ENCODE measurements around the gene ERCC6L2. TPM values are rescaled to one million over a fixed set of nuclear protein-coding genes. Genes with fewer than 3 reads are reported as not detected.
A peak's percentile ranks its signal among the peaks of the same experiment; 100 is the strongest.

The ERCC6L2 gene
- total and polyA plus RNA-seq, 9 of the 15 experiments (the other 6 are each of a cell fraction or from before 2014, with no cell fraction given): 7.8 to 42.8 (median 23.6) TPM

DNA sequence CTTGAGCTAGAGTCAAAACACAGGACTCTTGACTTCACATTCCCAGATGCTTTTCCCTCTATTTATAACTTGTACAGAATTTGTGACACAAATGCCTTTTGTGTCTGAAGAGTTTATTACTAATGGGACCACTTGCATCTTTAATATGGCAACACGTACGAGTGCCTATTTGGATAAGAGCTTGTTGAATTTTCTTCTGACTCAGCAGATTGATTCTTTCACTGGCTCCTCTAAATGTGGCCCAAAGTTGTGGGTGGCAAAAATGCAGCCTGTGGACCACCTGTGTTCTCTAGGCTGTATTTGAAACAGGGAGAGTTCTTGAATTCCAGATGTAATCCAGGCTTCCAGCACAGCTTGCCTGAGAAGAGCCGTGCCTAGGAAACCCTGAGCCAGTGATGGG, 34.1 kb upstream of the ERCC6L2 start (continued):
- TF ChIP-seq, protein P1, sequence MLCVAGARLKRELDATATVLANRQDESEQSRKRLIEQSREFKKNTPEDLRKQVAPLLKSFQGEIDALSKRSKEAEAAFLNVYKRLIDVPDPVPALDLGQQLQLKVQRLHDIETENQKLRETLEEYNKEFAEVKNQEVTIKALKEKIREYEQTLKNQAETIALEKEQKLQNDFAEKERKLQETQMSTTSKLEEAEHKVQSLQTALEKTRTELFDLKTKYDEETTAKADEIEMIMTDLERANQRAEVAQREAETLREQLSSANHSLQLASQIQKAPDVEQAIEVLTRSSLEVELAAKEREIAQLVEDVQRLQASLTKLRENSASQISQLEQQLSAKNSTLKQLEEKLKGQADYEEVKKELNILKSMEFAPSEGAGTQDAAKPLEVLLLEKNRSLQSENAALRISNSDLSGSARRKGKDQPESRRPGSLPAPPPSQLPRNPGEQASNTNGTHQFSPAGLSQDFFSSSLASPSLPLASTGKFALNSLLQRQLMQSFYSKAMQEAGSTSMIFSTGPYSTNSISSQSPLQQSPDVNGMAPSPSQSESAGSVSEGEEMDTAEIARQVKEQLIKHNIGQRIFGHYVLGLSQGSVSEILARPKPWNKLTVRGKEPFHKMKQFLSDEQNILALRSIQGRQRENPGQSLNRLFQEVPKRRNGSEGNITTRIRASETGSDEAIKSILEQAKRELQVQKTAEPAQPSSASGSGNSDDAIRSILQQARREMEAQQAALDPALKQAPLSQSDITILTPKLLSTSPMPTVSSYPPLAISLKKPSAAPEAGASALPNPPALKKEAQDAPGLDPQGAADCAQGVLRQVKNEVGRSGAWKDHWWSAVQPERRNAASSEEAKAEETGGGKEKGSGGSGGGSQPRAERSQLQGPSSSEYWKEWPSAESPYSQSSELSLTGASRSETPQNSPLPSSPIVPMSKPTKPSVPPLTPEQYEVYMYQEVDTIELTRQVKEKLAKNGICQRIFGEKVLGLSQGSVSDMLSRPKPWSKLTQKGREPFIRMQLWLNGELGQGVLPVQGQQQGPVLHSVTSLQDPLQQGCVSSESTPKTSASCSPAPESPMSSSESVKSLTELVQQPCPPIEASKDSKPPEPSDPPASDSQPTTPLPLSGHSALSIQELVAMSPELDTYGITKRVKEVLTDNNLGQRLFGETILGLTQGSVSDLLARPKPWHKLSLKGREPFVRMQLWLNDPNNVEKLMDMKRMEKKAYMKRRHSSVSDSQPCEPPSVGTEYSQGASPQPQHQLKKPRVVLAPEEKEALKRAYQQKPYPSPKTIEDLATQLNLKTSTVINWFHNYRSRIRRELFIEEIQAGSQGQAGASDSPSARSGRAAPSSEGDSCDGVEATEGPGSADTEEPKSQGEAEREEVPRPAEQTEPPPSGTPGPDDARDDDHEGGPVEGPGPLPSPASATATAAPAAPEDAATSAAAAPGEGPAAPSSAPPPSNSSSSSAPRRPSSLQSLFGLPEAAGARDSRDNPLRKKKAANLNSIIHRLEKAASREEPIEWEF (CRISPR knock-in tag; IDR thresholded peaks at IDR 0.05): no peak
- TF ChIP-seq KLF13 (tag; IDR thresholded peaks at IDR 0.05; ENCODE audit: borderline replicate concordance, low read depth) (no peak), TCF3 (CRISPR knock-in tag; IDR thresholded peaks at IDR 0.05) (no peak), DDX20 (tag; IDR thresholded peaks at IDR 0.05; ENCODE audit: low read depth) (no peak), CHD1 (IDR thresholded peaks at IDR 0.05; ENCODE audit: low read length) (no peak), HDAC2 (IDR thresholded peaks at IDR 0.05) (no peak), CREB1 (IDR thresholded peaks at IDR 0.05) (no peak), CREB1 (CRISPR knock-in tag; IDR thresholded peaks at IDR 0.05) (no peak), SP2 (IDR thresholded peaks at IDR 0.05; ENCODE audit: extremely low read depth, low read depth, low read length, poor library complexity, severe bottlenecking) (no peak), MAFF (IDR thresholded peaks at IDR 0.05; ENCODE audit: low read length) (peak; percentile 42; the same call in 1 of the 2 replicates), HNRNPK (IDR thresholded peaks at IDR 0.05; ENCODE audit: low read depth, low read length, poor library complexity, severe bottlenecking) (no peak), MEF2A (IDR thresholded peaks at IDR 0.05; ENCODE audit: control insufficient read depth, low read depth, low read length) (no peak), MAFG (tag; conservative IDR thresholded peaks at IDR 0.05) (peak; percentile 60), ASH1L (IDR thresholded peaks at IDR 0.05; ENCODE audit: borderline replicate concordance, low read depth, partially characterized antibody) (no peak), SIRT6 (IDR thresholded peaks at IDR 0.05; ENCODE audit: low read depth, low read length) (no peak)
- TF ChIP-seq, protein P2, sequence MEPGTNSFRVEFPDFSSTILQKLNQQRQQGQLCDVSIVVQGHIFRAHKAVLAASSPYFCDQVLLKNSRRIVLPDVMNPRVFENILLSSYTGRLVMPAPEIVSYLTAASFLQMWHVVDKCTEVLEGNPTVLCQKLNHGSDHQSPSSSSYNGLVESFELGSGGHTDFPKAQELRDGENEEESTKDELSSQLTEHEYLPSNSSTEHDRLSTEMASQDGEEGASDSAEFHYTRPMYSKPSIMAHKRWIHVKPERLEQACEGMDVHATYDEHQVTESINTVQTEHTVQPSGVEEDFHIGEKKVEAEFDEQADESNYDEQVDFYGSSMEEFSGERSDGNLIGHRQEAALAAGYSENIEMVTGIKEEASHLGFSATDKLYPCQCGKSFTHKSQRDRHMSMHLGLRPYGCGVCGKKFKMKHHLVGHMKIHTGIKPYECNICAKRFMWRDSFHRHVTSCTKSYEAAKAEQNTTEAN (CRISPR knock-in tag; IDR thresholded peaks at IDR 0.05): no peak
- TF ChIP-seq, protein P3, sequence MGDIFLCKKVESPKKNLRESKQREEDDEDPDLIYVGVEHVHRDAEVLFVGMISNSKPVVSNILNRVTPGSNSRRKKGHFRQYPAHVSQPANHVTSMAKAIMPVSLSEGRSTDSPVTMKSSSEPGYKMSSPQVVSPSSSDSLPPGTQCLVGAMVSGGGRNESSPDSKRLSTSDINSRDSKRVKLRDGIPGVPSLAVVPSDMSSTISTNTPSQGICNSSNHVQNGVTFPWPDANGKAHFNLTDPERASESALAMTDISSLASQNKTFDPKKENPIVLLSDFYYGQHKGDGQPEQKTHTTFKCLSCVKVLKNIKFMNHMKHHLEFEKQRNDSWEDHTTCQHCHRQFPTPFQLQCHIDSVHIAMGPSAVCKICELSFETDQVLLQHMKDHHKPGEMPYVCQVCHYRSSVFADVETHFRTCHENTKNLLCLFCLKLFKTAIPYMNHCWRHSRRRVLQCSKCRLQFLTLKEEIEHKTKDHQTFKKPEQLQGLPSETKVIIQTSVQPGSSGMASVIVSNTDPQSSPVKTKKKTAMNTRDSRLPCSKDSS (IDR thresholded peaks at IDR 0.05; ENCODE audit: low read depth, partially characterized antibody): no peak
- TF ChIP-seq, protein P4, sequence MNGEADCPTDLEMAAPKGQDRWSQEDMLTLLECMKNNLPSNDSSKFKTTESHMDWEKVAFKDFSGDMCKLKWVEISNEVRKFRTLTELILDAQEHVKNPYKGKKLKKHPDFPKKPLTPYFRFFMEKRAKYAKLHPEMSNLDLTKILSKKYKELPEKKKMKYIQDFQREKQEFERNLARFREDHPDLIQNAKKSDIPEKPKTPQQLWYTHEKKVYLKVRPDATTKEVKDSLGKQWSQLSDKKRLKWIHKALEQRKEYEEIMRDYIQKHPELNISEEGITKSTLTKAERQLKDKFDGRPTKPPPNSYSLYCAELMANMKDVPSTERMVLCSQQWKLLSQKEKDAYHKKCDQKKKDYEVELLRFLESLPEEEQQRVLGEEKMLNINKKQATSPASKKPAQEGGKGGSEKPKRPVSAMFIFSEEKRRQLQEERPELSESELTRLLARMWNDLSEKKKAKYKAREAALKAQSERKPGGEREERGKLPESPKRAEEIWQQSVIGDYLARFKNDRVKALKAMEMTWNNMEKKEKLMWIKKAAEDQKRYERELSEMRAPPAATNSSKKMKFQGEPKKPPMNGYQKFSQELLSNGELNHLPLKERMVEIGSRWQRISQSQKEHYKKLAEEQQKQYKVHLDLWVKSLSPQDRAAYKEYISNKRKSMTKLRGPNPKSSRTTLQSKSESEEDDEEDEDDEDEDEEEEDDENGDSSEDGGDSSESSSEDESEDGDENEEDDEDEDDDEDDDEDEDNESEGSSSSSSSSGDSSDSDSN (IDR thresholded peaks at IDR 0.05; ENCODE audit: borderline replicate concordance in 1 of 2, low read depth in 2 of 2, low read length in 2 of 2): no peak

Data from K562 (cell line).